GM12878 (cell line): ENCODE measurements around the gene CDKN2B. TPM values are rescaled to one million over a fixed set of nuclear protein-coding genes. Genes with fewer than 3 reads are reported as not detected.
A peak's percentile ranks its signal among the peaks of the same experiment; 100 is the strongest.

Source experiments
- ATAC-seq: fragments of 200-7000 bp; cut with Tn5 transposase; 3 replicates; pipeline ENCODE4 v1.9.1; 2020; ENCODE audit warnings: mild to moderate bottlenecking, moderate library complexity
- BruUV-seq: library from RNA; stranded (reverse); fragments of 400-500 nt; replicated peaks from 2 replicates; lab custom pipeline; 2021; lab: Mats Ljungman, UMichigan
- CTCF ChIA-PET: fragments of 300-600 bp; sonication (Branson Sonifier 250); formaldehyde crosslinking; extraction: SDS; loops from one replicate; lab custom pipeline; 2021; ENCODE audit warnings: inconsistent platforms; lab: Yijun Ruan, JAX
- POLR2A ChIA-PET: fragments of 350-600 bp; formaldehyde crosslinking; extraction: SDS; loops from one replicate; lab custom pipeline; 2021; ENCODE audit warnings: inconsistent platforms; lab: Charles Lee
- RAD21 ChIA-PET: fragments of 300-600 bp; sonication (Branson Sonifier 250); formaldehyde crosslinking; loops from one replicate; lab custom pipeline; 2023; ENCODE audit warnings: antibody characterized with exemption; ENCODE audit not compliant: unreplicated experiment; lab: Charles Lee
- SMC1A ChIA-PET: fragments of 300-600 bp; sonication (Branson Sonifier 250); formaldehyde crosslinking; loops from one replicate; lab custom pipeline; 2023; ENCODE audit not compliant: unreplicated experiment, uncharacterized antibody; lab: Charles Lee
- DNase-seq: peaks from one replicate; pipeline ENCODE4 v3.0.0-alpha.2; 2011; ENCODE audit warnings: low read depth, low spot score
- FAIRE-seq: peaks from 3 replicates; lab custom pipeline; 2011; peaks lifted over from hg19 to GRCh38; lab: Jason Lieb, UNC
- H2AFZ ChIP-seq: 2 replicates; pipeline ENCODE4 v1.6.0; 2011; ENCODE audit warnings: low read depth, low read length, control low read depth; ENCODE audit not compliant: control insufficient read depth
- H3K27ac ChIP-seq: 2 replicates; pipeline ENCODE4 v1.5.1; 2011; ENCODE audit warnings: control low read depth; ENCODE audit not compliant: control insufficient read depth, insufficient read depth
- H3K27me3 ChIP-seq, 2 experiments: replicated peaks in 1 of 2; 2 replicates each; pipeline versions ENCODE4 v1.6.0 to v1.6.1; 2011; ENCODE audit warnings: low read length in 1 of 2; ENCODE audit not compliant: control insufficient read depth in 2 of 2, insufficient read depth in 2 of 2
- H3K36me3 ChIP-seq, 2 experiments: 2 replicates each; pipeline ENCODE4 v1.5.1; 2011; ENCODE audit warnings: low read length in 1 of 2; ENCODE audit not compliant: control insufficient read depth in 2 of 2, insufficient read depth in 2 of 2
- H3K4me1 ChIP-seq: 2 replicates; pipeline ENCODE4 v1.6.1; 2011; ENCODE audit warnings: mild to moderate bottlenecking, low read length, moderate library complexity, mixed read lengths; ENCODE audit not compliant: control insufficient read depth, insufficient read depth
- H3K4me2 ChIP-seq: 2 replicates; pipeline ENCODE4 v1.6.0; 2011; ENCODE audit warnings: control low read depth; ENCODE audit not compliant: control insufficient read depth, insufficient read depth
- H3K4me3 ChIP-seq: fragments of 200-600 bp; sonication (generic); 2 replicates; pipeline ENCODE4 v1.5.1; 2016
- H3K79me2 ChIP-seq: 2 replicates; pipeline ENCODE4 v1.6.0; 2011; ENCODE audit warnings: low read length; ENCODE audit not compliant: control insufficient read depth, insufficient read depth
- H3K9ac ChIP-seq: 2 replicates; pipeline ENCODE4 v1.8.0; 2011; ENCODE audit warnings: low read length, control low read depth, mixed read lengths; ENCODE audit not compliant: control insufficient read depth, insufficient read depth
- H3K9me3 ChIP-seq: replicated peaks from 3 replicates; pipeline ENCODE4 v1.5.1; 2011; ENCODE audit warnings: mild to moderate bottlenecking, low read length; ENCODE audit not compliant: control insufficient read depth, insufficient read depth
- H4K20me1 ChIP-seq: 2 replicates; pipeline ENCODE4 v1.6.0; 2011; ENCODE audit not compliant: control insufficient read depth, insufficient read depth
- ATF7 ChIP-seq: fragments of 450-650 bp; IDR thresholded peaks from 2 replicates; pipeline ENCODE4 v1.6.1; 2016; ENCODE audit warnings: low read depth, mild to moderate bottlenecking
- BACH1 ChIP-seq: fragments of 450-650 bp; IDR thresholded peaks from 2 replicates; pipeline ENCODE4 v1.6.1; 2017; ENCODE audit warnings: mild to moderate bottlenecking, borderline replicate concordance
- HCFC1 ChIP-seq: fragments of 150-350 bp; IDR thresholded peaks from 2 replicates; pipeline ENCODE4 v1.6.1; 2014; ENCODE audit warnings: low read length
- IRF4 ChIP-seq: IDR thresholded peaks from 2 replicates; pipeline ENCODE4 v1.6.1; 2011; ENCODE audit warnings: low read depth, low read length
- SMAD1 ChIP-seq: fragments of 450-650 bp; IDR thresholded peaks from 2 replicates; pipeline ENCODE4 v1.6.1; 2018; ENCODE audit warnings: mild to moderate bottlenecking, low read depth; ENCODE audit not compliant: partially characterized antibody
- WGBS: methylation state at CpG from one replicate; pipeline ENCODE4 v1.1.6; 2016; ENCODE audit warnings: low lambda C conversion rate; ENCODE audit not compliant: insufficient replicate concordance, insufficient coverage; ENCODE audit errors: missing lambda C conversion rate; 5-methylcytosine and 5-hydroxymethylcytosine counted together
- in situ Hi-C: fragments of 300-500 bp; cut with MboI; formaldehyde crosslinking; loops from 9 replicates; pipeline ENCODE4 v1.14.3; 2018; ENCODE audit warnings: mixed read lengths
- intact Hi-C: fragments of 100-400 bp; cut with micrococcal nuclease; formaldehyde crosslinking; loops from one replicate; pipeline ENCODE4 v1.14.2; 2022; ENCODE audit not compliant: unreplicated experiment
- polyA plus RNA-seq, 11 experiments: library from polyadenylated mRNA; depleted of rRNA in 4 of 11; unstranded in 6 of 11; stranded (reverse) in 5 of 11; fragments of >200 nt; fragmentation: Nextera tagmentation in 4 of 11; fragmentation: Illumina TruSeq in 1 of 11; extraction: Ambion mirVana in 4 of 11; extraction: Trizol in 1 of 11; gene quantifications; 1 replicate in 1 of 11; 2 replicates in 10 of 11; pipeline versions ENCODE4 v1.2.1 to v1.2.3, GENCODE V29; 2011 to 2016; ENCODE audit warnings: inconsistent platforms in 2 of 11, missing spikeins in 2 of 11, low read depth in 1 of 11
- total RNA-seq, 4 experiments: library from RNA; depleted of rRNA in 3 of 4; stranded (reverse); fragments of >200 nt in 3 of 4; fragmentation: Illumina TruSeq in 1 of 4; extraction: Trizol in 1 of 4; gene quantifications; 2 replicates each; pipeline versions ENCODE4 v1.2.1 to v1.2.3, GENCODE V29; 2013 to 2021
- TF ChIP-seq, protein P1 (sequence below): fragments of 450-650 bp; IDR thresholded peaks from 2 replicates; pipeline ENCODE4 v1.6.1; 2018; ENCODE audit warnings: borderline replicate concordance, mild to moderate bottlenecking; ENCODE audit not compliant: partially characterized antibody
- TF ChIP-seq, protein P2 (sequence below): fragments of 450-650 bp; formaldehyde crosslinking; IDR thresholded peaks from 2 replicates; pipeline ENCODE4 v1.4.0; 2022; ENCODE audit warnings: mild to moderate bottlenecking, moderate library complexity

The CDKN2B gene
- total and polyA plus RNA-seq, 10 of the 15 experiments (the other 5 are each of a cell fraction or from before 2014, with no cell fraction given) = 0.03 to 0.47 (median 0.08) TPM; not detected in 1

GRCh38 chr9:22005702-22006606 lies 3.2 kb downstream of the CDKN2B start:
- Histone ChIP-seq H3K9ac (no peak overlapping the region), H3K4me3 (no peak overlapping the region), H4K20me1 (no peaks in the 10 kb centered on the region), H3K9me3 (no peaks in the 10 kb centered on the region), H3K27me3 (peaks cover 0 to 2% of the 10 kb centered on the region in 2 experiments; a peak in 1 of 4 replicates), H3K79me2 (no peaks in the 10 kb centered on the region), H3K4me1 (peaks cover 12% of the 10 kb centered on the region), H3K4me2 (peak overlapping the region; percentile 31; the same call in 1 of the 2 replicates), H3K36me3 (no peaks in the 10 kb centered on the region), H2AFZ (no peak overlapping the region), H3K27ac (no peak overlapping the region)
- ChIA-PET CTCF (interaction anchor here (1.2 to 6.1 kb wide), 7 partner anchors 13 to 233 kb away, joined by 4 to 179 read pairs (median 33); partner anchors contain the start of genes CDKN2A and CDKN2B-AS1), RAD21 (no interaction called here), POLR2A (no interaction called here), SMC1A (interaction anchor here (1.5 to 5.6 kb wide), 4 partner anchors 23 to 195 kb away, joined by 4 to 121 read pairs (median 30); no protein-coding TSS in a partner anchor)
- intact Hi-C loops = loop anchor here (5.0 kb wide), 1 partner anchor 174 kb away; no protein-coding TSS in a partner anchor
- in situ Hi-C loops = loop anchor here (5.0 kb wide), 1 partner anchor 189 kb away; no protein-coding TSS in a partner anchor
- DNase-seq (no peak), ATAC-seq (no peak), FAIRE-seq (no peak)
- WGBS = 85% methylated on average over 38 of the region's 44 CpGs
- TF ChIP-seq, protein P1, sequence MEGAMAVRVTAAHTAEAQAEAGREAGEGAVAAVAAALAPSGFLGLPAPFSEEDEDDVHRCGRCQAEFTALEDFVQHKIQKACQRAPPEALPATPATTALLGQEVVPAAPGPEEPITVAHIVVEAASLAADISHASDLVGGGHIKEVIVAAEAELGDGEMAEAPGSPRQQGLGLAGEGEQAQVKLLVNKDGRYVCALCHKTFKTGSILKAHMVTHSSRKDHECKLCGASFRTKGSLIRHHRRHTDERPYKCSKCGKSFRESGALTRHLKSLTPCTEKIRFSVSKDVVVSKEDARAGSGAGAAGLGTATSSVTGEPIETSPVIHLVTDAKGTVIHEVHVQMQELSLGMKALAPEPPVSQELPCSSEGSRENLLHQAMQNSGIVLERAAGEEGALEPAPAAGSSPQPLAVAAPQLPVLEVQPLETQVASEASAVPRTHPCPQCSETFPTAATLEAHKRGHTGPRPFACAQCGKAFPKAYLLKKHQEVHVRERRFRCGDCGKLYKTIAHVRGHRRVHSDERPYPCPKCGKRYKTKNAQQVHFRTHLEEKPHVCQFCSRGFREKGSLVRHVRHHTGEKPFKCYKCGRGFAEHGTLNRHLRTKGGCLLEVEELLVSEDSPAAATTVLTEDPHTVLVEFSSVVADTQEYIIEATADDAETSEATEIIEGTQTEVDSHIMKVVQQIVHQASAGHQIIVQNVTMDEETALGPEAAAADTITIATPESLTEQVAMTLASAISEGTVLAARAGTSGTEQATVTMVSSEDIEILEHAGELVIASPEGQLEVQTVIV = no peak
- TF ChIP-seq SMAD1 (no peak), IRF4 (no peak), BACH1 (no peak), ATF7 (no peak), HCFC1 (no peak)
- TF ChIP-seq, protein P2, sequence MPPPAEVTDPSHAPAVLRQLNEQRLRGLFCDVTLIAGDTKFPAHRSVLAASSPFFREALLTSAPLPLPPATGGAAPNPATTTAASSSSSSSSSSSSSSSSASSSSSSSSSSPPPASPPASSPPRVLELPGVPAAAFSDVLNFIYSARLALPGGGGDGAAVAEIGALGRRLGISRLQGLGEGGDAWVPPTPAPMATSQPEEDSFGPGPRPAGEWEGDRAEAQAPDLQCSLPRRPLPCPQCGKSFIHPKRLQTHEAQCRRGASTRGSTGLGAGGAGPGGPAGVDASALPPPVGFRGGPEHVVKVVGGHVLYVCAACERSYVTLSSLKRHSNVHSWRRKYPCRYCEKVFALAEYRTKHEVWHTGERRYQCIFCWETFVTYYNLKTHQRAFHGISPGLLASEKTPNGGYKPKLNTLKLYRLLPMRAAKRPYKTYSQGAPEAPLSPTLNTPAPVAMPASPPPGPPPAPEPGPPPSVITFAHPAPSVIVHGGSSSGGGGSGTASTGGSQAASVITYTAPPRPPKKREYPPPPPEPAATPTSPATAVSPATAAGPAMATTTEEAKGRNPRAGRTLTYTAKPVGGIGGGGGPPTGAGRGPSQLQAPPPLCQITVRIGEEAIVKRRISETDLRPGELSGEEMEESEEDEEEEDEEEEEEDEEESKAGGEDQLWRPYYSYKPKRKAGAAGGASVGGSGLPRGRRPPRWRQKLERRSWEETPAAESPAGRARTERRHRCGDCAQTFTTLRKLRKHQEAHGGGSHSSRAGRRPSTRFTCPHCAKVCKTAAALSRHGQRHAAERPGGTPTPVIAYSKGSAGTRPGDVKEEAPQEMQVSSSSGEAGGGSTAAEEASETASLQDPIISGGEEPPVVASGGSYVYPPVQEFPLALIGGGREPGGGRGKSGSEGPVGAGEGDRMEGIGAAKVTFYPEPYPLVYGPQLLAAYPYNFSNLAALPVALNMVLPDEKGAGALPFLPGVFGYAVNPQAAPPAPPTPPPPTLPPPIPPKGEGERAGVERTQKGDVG (CRISPR knock-in tag) = no peak
- no TSS peak for BruUV-seq
